GM18502 (cell line): ENCODE measurements around the gene CLCA2.

Source experiments
- ATAC-seq: cut with Tn5 transposase; IDR thresholded peaks from one replicate; pipeline ENCODE4 v1.9.1; 2021; ENCODE audit warnings: mild to moderate bottlenecking; ENCODE audit not compliant: unreplicated experiment, poor library complexity

CLCA2 gene

DNA sequence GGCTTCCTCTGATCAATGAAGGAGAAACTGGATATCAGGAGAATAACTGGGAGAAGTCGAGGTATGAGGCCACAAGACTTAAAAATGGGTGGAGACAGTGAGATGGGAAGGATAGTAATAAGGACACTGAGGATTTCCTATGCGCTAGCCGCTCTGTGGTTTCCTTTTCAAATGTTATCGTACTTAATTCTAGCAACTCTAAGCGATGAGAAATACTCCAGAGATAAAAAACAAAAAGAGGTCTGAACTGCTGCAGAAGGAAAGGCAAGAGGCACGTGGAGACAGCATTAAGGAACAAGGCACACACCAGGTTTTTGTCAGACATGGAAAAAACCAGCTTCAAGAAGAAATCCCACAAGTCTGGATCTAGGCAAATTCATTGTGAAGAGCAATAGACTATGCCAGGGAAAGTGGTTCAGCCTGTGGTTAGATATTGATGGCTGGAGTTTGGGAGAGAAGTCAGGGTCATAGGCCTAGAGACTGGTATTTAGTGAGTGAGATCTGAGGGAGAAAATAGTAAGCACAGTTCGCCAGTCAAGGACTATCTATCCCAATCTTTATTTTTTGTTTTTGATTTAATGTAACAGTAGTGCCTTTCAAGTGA, 5.3 kb downstream of the CLCA2 start:
- ATAC-seq, result no peak

DNA sequence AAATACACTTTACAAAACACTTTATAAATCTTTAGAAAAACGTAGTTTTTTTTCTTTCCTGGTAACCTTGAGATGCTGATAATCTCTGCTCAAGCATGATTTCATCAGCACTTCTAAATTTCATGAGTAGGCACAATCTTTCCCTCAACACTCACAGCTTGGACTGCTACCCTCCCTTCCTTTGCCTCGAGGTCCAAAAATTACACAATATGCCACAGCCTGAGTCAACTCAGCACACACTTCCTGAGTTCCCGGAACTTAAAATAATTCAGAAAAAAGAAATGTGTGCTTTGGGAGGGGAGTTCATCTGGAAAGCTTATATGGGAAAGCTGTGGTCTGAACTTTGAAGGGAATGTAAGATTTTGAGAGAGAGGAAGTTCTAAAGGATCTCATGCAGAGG, 5.9 kb downstream of the CLCA2 start:
- no peak for ATAC-seq

DNA sequence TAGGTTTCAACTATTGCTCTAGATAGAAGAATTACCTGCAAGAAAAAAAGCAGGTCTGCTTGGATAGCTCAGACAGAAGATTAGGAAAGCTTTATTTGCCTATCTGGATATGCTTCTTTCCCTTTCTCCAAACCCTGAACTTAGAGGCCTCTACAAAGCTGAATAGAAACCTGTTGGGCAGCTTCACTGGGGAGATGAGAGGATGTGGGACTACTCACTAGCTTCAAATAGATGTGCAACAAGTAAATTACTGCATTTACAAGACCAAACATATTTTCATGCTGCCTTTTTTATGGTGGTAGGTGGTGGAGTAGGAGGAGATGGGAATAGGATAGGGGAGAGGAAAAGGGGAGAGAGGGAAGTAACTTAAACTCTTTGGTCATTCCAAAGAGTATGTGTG, 6.4 kb downstream of the CLCA2 start:
- ATAC-seq, result no peak

DNA sequence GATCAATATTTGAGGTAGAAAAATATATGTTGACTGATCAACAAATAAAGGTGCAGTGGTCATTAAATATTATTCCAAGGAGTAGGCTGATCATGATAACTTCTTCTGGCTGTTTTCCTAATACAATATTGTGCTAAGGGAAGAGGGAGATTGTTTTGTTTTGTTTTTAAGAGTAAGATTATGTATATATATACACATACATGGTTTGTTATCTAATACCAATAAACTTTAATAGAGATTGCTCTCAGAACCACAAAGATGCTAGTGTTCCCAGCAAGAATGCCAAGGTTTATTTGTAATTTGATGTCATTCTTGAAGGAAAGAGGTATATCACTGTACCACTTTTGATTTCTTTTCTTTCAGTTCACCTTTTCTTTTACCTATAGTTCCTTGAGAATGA, 10.1 kb downstream of the CLCA2 start:
- no peak for ATAC-seq

DNA sequence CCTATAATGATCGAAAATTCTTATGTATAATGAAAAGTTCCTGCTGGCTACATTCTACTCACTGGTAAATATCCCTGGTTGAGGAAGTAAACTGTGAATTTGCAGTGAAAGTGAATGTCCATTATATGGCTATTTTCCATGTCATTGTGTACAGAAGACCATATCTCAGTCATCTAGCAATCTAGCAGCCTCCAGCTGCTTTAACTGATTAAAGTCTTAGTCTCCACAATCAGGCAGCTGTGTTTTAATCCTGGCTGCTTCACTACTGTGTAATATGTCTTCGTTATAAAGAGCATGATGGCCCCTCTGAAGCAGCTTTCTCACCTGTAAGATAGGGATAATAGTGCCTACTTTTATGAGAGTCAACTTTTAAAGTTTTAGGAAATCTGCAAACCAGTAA, 11.4 kb downstream of the CLCA2 start:
- ATAC-seq, result no peak

DNA sequence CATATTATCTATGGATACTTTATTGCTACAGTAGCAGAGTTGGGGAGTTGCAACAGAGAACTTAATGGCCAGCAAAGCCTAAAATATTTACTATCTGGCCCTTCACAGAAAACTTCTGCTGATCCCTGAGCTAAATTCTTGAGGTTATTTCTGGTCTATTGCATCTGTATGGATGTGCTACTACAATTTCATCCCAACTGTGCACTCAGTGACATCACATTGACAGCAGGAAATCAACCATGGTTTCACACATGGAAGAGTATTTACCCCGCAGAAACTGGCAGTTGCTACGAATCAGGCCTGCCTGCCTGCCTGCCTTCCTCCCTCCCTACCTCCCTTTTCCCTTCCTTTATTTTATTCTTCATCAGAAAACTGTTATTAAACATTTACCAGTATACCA, 12.1 kb downstream of the CLCA2 start:
- ATAC-seq, result no peak

DNA sequence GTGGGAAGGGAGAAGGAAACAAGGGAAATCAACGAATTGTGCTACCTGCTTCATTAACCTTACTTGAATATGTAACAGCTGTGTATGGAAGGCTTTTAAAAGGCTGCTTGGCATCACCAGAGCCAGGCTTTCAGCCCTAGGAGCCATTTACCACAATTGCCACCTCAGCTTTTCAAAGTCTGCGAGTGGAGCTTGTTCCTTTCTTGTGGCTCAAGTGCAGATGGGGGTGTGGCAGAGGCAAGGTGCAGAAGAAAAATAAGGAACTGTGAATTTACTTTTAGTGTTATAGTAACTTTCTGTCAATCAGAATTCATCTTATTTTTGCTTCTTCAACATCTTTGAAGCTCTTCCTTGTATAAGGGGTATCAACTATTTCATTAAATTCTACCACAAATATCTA, 17.6 kb downstream of the CLCA2 start:
- ATAC-seq, result no peak

DNA sequence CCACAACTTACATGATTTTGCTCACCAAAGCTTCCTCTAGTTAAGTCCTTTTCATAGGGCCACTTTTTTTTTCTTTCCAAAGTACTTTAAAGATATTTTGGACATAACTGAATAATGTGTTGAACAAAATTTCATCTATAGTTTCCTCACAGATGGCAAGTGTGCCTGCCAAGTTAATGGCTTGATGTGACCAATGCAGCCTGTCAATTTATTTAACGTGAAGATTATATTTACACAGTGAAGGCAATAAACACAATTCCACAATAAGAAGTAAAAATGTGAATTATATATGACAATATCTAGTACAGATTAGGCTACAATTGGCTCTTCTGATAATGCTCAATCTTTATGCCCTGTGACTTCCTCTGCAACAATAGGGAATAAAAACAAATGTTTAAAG, 18.0 kb downstream of the CLCA2 start:
- no peak for ATAC-seq

DNA sequence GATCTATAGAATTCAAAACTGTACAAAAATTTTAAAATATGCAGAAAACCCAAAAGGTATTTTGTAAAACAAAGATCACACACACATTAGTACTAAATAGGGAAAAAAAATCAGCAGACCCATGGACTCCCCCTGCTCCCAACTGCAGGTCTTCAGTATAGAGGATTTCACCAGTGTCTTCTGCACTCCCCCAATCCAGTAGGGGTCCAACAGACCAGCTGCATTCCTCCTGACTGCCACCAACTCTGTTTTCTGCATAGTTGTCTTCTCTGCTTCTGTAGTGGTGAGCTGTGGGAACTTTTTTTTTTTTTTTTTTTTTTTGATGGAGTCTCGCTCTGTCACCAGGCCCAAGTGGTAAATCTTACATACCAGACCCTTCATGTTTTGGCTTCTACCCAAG, 21.9 kb downstream of the CLCA2 start:
- no peak for ATAC-seq

DNA sequence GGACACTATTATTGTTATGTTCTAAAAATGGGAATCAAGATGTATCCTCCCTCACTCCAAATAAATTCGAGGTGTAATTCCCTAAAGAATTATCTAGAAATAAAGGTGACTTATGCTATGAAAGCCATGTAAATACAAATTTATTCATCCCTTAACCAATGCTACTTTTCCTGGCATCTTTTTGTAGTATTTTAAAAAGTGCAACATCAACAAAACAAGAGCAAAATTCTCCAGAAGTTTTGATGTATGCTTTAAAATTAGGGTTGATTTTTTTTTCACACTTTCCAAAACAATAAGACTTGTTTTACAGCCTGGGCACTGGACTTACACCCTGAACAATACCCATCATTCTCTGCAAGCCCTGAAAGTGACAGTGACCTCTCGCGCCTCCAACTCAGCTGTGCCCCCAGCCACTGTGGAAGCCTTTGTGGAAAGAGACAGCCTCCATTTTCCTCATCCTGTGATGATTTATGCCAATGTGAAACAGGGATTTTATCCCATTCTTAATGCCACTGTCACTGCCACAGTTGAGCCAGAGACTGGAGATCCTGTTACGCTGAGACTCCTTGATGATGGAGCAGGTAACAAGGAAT, 23.3 kb downstream of the CLCA2 start:
- ATAC-seq, result no peak

DNA sequence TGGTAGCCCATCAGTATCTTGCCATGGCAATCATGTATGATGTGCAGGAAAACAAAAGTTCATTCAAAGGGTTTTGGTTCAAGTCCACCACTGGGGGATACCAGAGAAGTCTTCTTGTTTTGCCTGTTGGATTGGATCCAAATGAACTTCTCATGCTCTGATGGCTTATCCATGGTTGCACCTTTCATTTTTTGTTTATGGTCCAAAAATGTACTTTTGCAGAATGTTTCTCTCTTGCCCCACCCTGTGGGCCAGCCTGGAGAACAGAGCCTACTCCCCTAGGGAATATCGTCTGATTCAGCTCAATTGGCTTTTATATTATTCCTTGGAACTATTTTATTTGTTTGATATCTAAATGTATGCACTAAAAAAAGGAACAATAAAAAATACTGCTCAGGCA, 24.7 kb downstream of the CLCA2 start:
- ATAC-seq, result no peak

DNA sequence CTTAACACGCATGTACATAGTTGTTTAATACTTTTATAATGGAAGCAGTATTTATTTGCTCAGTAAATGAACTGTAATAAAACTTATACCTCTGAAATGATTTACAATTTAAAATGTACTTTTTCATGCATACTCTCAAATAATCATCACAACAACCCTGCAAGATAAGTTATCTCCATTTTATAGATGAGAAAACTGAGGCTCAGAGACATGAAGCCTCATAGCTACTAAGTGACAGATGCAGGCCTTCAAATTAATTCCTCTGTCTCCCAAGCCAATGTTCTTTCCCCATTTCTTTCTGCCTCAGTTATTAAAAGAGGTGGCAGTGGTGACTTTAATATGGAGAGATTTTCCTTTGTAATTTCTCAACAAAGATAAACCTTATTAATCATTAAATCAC, 25.1 kb downstream of the CLCA2 start:
- ATAC-seq, result no peak

DNA sequence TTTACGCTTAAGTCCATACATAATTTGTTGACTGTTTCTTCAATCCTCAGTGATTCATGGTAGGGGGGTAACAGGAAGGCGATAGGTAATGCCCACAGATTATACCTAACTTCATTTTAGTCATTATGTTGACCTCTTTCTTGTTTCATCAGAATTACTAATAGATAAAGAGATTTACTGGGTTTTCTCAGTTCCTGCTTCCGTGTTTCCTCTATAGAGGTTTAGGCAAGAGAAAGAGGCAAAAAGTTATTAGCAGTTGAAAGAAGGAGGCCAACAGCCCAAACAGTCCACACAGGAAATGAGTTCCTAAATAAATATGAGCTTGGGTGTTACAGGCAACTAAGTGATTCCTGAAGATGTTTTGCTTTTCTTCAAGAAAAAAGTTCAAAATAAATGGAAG, 26.9 kb downstream of the CLCA2 start:
- no peak for ATAC-seq

DNA sequence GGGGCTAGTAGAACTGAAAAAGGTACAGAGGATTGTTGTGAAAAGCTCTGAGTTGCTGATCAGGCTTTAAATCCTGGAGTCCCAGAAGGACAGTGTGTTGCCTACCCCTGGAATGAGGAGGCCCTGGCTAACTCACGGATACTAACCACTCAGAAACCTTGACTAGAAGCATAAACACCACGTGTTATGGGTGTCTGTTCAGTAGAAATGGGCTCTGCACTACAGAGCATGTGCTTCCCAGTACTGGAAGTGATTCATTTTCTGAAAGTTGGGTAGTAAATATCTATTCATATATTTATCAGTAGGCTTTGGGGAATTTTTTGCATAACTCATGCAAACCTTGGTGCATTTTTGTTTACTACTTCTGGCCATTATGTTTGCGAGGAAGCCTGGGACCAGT, 29.7 kb downstream of the CLCA2 start:
- no peak for ATAC-seq

DNA sequence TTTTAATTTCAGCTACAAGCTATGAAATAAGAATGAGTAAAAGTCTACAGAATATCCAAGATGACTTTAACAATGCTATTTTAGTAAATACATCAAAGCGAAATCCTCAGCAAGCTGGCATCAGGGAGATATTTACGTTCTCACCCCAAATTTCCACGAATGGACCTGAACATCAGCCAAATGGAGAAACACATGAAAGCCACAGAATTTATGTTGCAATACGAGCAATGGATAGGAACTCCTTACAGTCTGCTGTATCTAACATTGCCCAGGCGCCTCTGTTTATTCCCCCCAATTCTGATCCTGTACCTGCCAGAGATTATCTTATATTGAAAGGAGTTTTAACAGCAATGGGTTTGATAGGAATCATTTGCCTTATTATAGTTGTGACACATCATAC, 31.1 kb downstream of the CLCA2 start:
- ATAC-seq, result no peak

DNA sequence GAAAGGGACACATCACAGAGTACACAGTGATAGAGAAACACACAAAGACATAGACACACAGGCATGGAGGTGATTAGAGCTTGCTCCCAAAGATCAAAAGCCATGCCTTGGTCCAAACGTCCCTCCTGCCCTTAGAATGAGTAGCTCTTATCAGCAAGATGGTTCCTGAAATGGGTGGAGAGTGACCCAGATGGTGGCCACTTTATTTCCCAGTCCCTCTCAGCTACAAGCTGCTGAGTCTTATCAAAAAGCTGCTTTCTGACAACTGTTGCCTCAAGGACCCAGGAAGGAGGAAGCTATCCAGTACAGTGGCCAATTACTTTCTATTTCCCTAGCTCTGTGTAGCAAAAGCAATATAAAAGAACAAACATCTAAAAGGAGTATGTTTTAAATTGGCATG, 37.0 kb downstream of the CLCA2 start:
- no peak for ATAC-seq

DNA sequence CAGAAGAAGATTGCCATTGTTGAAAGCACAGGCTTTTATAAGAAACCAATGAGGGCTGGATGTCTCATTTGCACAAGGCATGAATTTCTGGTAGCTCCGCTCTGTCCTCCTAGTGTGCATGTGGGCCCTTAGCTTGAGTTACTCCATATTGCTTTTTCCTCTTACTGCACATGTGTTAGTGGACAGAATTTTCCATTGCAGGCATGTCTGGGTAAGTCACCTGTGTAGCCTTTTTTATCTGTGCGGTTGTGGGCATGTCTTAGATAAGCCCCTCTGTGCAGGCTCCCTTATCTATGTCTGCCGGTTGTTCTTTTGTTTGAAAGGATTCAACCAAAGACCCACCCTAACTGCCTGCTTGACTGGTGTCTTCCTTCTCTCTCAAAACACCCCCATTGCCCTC, 37.5 kb downstream of the CLCA2 start:
- no peak for ATAC-seq

DNA sequence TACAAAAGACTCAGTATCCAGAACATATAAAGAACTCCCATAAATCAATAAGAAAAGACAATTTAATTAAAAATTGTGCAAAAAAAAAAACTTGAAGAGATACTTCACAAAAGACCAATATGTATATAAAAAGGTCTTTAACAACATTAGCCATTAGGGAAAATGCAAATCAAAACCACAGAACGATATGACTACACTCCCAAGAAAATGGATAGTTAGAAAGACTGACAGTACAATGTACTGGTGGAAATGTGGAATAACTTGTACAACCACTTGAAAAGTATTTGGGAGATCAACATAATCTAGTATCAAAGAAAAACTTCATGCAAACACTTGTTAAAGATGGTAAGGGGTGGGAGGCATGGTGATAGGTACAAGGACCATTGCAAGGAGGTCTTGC, 40.8 kb downstream of the CLCA2 start:
- no peak for ATAC-seq

DNA sequence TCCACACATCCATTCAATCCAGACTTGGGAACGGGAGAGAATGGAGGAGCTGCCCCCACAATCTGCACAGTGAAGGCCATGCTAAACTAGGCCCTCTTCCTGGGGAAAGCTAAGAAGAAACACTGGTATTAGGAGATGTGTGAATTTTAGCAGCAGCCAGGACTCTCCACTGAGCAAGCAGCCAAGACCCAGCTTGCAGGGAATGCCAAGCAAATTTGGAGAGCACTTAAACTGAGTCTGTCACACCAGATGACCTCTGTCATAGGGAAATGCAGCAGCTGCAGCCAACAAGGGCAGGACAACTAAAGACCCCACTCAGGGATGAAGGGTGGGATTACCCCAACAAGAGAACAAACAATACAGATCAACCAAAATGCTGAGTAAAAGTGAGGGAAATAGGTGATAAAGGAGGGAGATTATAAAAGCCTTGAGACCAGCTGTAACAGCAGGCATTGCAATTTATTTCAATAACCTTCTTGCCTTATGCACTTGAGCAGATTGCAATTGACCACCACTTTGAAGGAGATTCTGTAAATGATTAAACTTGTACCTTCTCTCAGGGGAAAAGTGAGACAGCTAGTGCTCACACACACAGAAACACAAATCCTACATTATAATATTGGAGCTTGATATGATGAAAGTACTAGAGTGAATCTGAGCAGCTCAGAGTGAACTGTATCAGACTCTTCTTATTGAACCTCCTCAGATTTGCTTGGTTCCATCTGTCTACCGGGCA, 42.3 kb downstream of the CLCA2 start:
- ATAC-seq, result no peak

DNA sequence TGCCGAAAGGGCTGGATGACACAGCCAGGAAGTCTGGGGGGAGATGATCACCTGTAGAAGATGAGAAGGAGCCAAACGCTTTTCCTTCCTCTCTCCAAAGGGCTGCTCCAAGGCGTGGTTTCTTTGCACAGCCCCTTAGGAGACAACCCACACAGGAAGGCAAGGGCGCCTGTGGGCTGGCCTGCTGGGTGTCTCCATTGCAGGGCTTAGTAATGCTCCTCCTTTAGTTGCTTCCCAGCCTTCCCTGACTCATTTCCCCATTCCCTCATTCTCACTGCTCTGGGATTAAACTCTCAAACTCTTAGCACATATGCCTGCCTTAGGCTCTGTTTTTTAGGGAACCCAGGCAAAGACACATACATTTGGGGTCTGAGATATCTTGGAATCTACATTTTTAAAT, 43.0 kb downstream of the CLCA2 start:
- no peak for ATAC-seq

DNA sequence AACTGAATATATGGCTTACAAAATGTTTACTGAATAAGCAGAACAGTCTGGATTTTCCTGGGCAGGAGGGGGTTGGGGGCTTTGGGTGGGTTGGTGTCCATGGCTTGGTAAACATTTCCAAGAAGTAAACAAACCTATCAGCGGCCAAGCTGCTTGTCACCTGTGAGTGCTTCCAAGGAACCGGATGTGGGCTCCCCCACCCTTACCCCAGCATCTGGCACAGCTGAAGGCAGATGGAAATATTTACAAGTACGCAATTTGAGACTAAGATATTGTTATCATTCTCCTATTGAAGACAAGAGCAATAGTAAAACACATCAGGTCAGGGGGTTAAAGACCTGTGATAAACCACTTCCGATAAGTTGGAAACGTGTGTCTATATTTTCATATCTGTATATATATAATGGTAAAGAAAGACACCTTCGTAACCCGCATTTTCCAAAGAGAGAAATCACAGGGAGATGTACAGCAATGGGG, 44.6 kb downstream of the CLCA2 start, which contains the start of gene CLCA1:
CLCA1 (plus strand) TSS at position 427 of the 477 bp plus-strand sequence; CDS start at position 472, 45 bp downstream.
- ATAC-seq, result no peak

DNA sequence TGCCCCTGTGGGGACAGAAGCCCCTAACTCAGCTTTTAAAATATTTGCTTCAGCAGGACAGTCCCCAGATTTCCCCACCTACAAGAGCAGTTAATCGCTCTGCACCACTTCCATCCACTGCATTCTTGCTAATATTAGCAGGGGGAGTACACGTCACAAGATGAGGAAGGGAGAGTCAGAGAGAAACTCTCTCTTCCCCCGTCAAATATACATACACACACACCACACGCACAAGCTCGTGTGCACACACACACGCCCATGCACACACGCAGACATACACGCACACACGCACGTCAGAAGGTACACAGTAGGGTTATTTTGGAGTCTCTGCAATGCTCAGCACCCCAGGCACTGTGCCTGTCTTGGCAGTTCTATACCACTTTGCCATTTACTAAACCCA, 46.9 kb downstream of the CLCA2 start:
- peak; percentile 68 for ATAC-seq
